Measurements from ENCODE around the gene C11orf86. TPM values are rescaled to one million over a fixed set of nuclear protein-coding genes. Genes with fewer than 3 reads are reported as not detected.

The C11orf86 gene
- polyA plus RNA-seq, 3 donors from 2014 or later = not detected

- H3K9me3 Mint-ChIP-seq = no peaks in the 10 kb centered on the region
- no peak for DNase-seq
- H3K27ac Mint-ChIP-seq = no peak overlapping the region
- peaks cover 2 to 7% (median 3%) of the 10 kb centered on the region in 3 donors for H3K27me3 Mint-ChIP-seq (ENCODE audit: low read depth in 3 of 3)
- no peak overlapping the region for H3K4me3 Mint-ChIP-seq
- no peaks in the 10 kb centered on the region for H3K36me3 Mint-ChIP-seq
- H3K4me1 Mint-ChIP-seq = no peaks in the 10 kb centered on the region
These were observed 38.5 kb downstream of the C11orf86 start for GRCh38 chr11:67013511-67014045.

DNA sequence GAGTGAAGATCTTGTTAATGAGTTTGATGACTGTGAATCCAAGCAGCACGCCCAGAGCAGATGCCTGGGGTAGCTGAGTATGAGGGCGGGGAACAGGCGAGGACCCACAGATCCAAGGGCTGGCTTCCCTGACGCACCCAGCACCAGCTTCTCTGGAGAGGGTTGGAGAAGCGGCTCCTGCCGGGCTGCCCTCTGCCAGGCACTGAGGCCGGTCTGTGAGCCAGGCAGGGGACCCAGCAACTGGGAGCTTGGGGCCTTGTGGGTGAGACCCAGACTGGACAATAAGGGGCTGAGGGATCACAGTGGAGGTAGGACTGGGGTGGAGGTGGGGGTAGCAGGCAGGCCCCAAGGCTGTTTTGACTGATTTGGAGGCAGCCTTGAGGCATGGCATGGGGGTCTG is 39.2 kb downstream of the C11orf86 start:
- Mint-ChIP-seq H3K27me3 (ENCODE audit: low read depth in 3 of 3) (peaks cover 4 to 7% (median 5%) of the 10 kb centered on the region in 3 donors), H3K9me3 (no peaks in the 10 kb centered on the region), H3K4me3 (no peak overlapping the region), H3K36me3 (peaks cover 0 to 3% (median 0%) of the 10 kb centered on the region in 3 donors), H3K4me1 (no peaks in the 10 kb centered on the region), H3K27ac (no peak overlapping the region)
- DNase-seq = no peak

DNA sequence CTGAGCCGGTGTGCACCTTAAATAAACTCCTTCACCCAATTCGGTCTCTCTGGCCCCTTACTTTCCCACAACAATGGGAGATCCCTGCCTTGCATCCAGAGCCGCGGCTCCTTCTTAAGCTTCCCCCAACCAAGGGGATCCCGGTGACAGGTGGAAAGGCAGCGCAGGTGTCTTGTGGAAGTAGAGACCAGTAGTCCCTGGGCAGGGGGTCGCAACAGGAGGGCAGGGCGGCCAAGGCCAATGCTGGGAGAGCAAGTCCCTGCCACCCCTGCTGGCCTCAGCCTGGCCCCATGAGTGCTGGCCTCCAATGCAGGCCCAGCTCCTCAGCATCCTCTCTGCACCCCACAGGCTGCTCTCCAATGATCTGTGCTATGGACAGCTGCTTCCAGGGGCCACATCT is 39.9 kb downstream of the C11orf86 start:
- peaks cover 0 to 3% (median 0%) of the 10 kb centered on the region in 3 donors for H3K36me3 Mint-ChIP-seq
- no peaks in the 10 kb centered on the region for H3K4me1 Mint-ChIP-seq
- no peak for DNase-seq

DNA sequence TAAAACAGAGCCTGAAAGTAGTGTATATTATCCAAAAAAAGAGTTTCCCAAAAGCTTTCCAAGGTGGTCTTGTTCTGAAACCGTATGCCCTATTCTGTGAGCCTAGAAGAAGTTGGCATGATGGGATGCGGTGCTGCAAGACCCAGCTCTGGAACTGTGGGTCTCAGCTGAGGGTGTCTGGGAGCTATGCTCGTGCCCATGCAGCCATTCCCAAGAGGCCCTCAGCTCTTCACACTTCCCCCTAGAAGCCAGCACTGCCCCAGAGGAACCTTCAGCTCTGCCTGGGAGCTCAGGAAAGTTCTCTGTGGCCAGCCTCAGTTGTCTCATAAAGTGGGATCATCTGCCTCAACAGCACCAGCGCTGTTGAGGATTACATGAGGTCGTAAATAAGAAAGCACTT is 41.4 kb downstream of the C11orf86 start:
- DNase-seq = no peak
- Mint-ChIP-seq H3K27ac (no peak overlapping the region), H3K9me3 (no peaks in the 10 kb centered on the region), H3K4me1 (no peaks in the 10 kb centered on the region), H3K36me3 (peaks cover 0 to 3% (median 0%) of the 10 kb centered on the region in 3 donors), H3K4me3 (no peak overlapping the region), H3K27me3 (ENCODE audit: low read depth in 3 of 3) (peaks cover 7 to 19% (median 11%) of the 10 kb centered on the region in 3 donors)

More for the DNA sequence above, 39.9 kb downstream of the C11orf86 start:
- peaks cover 4 to 10% (median 9%) of the 10 kb centered on the region in 3 donors for H3K27me3 Mint-ChIP-seq (ENCODE audit: low read depth in 3 of 3)
- no peak overlapping the region for H3K4me3 Mint-ChIP-seq
- H3K9me3 Mint-ChIP-seq = no peaks in the 10 kb centered on the region
- H3K27ac Mint-ChIP-seq = no peak overlapping the region

- Mint-ChIP-seq H3K27me3 (ENCODE audit: low read depth in 3 of 3) (peaks cover 13 to 29% (median 26%) of the 10 kb centered on the region in 3 donors), H3K4me1 (peaks cover 26 to 31% of the 10 kb centered on the region in 2 donors), H3K27ac (no peak overlapping the region), H3K9me3 (no peaks in the 10 kb centered on the region), H3K4me3 (no peak overlapping the region), H3K36me3 (peaks cover 0 to 3% (median 0%) of the 10 kb centered on the region in 3 donors)
- DNase-seq = no peak
These were observed 45.8 kb downstream of the C11orf86 start for GRCh38 chr11:67020949-67021348.

GRCh38 chr11:67022341-67022933 is 47.3 kb downstream of the C11orf86 start:
- Mint-ChIP-seq H3K4me3 (peak overlapping the region; percentile 58 to 84 (median 71)), H3K27me3 (ENCODE audit: low read depth in 3 of 3) (peaks cover 16 to 29% (median 26%) of the 10 kb centered on the region in 3 donors), H3K36me3 (peaks cover 0 to 3% (median 0%) of the 10 kb centered on the region in 3 donors), H3K4me1 (peaks cover 26 to 31% of the 10 kb centered on the region in 2 donors), H3K9me3 (no peaks in the 10 kb centered on the region), H3K27ac (no peak overlapping the region)
- no peak for DNase-seq

- Mint-ChIP-seq H3K27ac (no peak within 1 kb of the TSS), H3K27me3 (ENCODE audit: low read depth in 3 of 3) (peaks cover 15 to 29% (median 26%) of the 10 kb centered on the region in 3 donors)
- no peak for DNase-seq
These were observed 48.2 kb downstream of the C11orf86 start, which contains the start of gene SYT12 for GRCh38 chr11:67022961-67023956. Gene SYT12, plus strand, starts transcription at chr11:67023134. Its CDS starts 7,011 bp downstream, at chr11:67030145.

DNA sequence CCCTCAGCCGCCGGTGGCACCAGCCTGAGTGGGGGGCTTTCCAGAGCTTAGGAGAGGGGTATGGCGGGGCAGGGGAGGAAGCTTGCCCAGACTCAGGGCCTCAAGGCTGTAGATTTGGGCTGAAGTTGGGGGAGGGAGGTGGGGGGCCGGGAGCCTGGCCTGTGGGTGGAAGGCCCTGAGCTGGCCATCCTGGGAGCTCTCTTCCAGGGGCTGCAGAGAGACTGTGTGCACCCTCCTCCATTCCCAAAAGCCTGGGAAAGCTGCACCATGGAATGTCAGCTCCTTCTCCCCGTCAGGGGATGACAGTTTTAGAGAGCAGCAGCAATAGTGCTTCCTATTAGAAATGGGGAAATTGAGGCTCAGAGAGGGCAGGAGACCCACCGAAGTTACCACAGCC is 48.9 kb downstream of the C11orf86 start:
- Mint-ChIP-seq H3K9me3 (no peaks in the 10 kb centered on the region), H3K27ac (no peak overlapping the region), H3K4me1 (peaks cover 26 to 31% of the 10 kb centered on the region in 2 donors), H3K36me3 (peaks cover 0 to under 1% (median 0%) of the 10 kb centered on the region in 3 donors), H3K4me3 (peak overlapping the region; percentile 60 to 81 (median 72)), H3K27me3 (ENCODE audit: low read depth in 3 of 3) (peaks cover 14 to 28% (median 26%) of the 10 kb centered on the region in 3 donors)
- DNase-seq = no peak

More at GRCh38 chr11:67022961-67023956, 48.2 kb downstream of the C11orf86 start, which contains the start of gene SYT12:
- H3K36me3 Mint-ChIP-seq = peaks cover 0 to 3% (median 0%) of the 10 kb centered on the region in 3 donors
- peak within 1 kb of the TSS; percentile 67 to 84 (median 81) for H3K4me3 Mint-ChIP-seq
- H3K4me1 Mint-ChIP-seq = peaks cover 26 to 31% of the 10 kb centered on the region in 2 donors
- no peaks in the 10 kb centered on the region for H3K9me3 Mint-ChIP-seq

GRCh38 chr11:67024410-67024809 is 49.3 kb downstream of the C11orf86 start:
- Mint-ChIP-seq H3K36me3 (no peaks in the 10 kb centered on the region), H3K9me3 (no peaks in the 10 kb centered on the region), H3K27ac (peak overlapping the region in 3 of 6 donors; percentile 43 to 80 (median 53)), H3K4me1 (peaks cover 26 to 31% of the 10 kb centered on the region in 2 donors), H3K27me3 (ENCODE audit: low read depth in 3 of 3) (peaks cover 10 to 28% (median 26%) of the 10 kb centered on the region in 3 donors), H3K4me3 (peak overlapping the region; percentile 30 to 69 (median 60))
- peak; percentile 45 to 54 (median 48) for DNase-seq

- peak overlapping the region in 2 of 5 donors; percentile 29 to 60 for H3K4me3 Mint-ChIP-seq
- H3K9me3 Mint-ChIP-seq = no peaks in the 10 kb centered on the region
- H3K27me3 Mint-ChIP-seq (ENCODE audit: low read depth in 3 of 3) = peaks cover 8 to 28% (median 24%) of the 10 kb centered on the region in 3 donors
- no peak for DNase-seq
- no peaks in the 10 kb centered on the region for H3K36me3 Mint-ChIP-seq
- peaks cover 26 to 31% of the 10 kb centered on the region in 2 donors for H3K4me1 Mint-ChIP-seq
- H3K27ac Mint-ChIP-seq = peak overlapping the region in 1 of 6 donors; percentile 53
These were observed 49.9 kb downstream of the C11orf86 start for GRCh38 chr11:67024966-67025365.

DNA sequence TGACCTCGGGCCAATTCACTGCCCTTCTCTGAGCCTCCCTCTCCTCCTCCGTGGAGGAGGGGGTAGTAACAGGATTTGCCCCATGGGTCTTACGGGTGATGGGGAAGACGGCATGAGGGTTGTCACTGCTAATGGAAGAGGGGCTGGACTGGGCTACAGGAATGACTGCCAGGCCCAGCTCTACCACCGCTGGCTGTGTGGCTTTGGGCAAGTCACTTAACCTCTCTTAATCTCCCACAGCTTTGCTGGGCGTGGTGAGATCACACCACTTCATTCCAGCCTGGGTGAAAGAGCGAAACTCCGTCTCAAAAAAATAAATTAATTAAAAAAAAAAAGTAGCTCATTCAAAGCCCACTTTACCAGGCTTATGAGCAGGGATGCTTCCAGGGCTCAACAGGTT is 50.6 kb downstream of the C11orf86 start:
- H3K36me3 Mint-ChIP-seq = no peaks in the 10 kb centered on the region
- H3K4me1 Mint-ChIP-seq = peaks cover 26 to 31% of the 10 kb centered on the region in 2 donors
- H3K27ac Mint-ChIP-seq = no peak overlapping the region
- H3K9me3 Mint-ChIP-seq = no peaks in the 10 kb centered on the region
- no peak overlapping the region for H3K4me3 Mint-ChIP-seq
- DNase-seq = no peak
- peaks cover 8 to 28% (median 17%) of the 10 kb centered on the region in 3 donors for H3K27me3 Mint-ChIP-seq (ENCODE audit: low read depth in 3 of 3)
